ENCODE measurements around the gene PFAS.

GRCh38 chr17:8311131-8311790, 62.2 kb downstream of the PFAS start:
- no peak for TF ChIP-seq TAF1 (IDR thresholded peaks at IDR 0.05; ENCODE audit: borderline replicate concordance, low read depth, low read length)
- TF ChIP-seq POLR2AphosphoS5 (IDR thresholded peaks at IDR 0.05; ENCODE audit: low read depth, low read length), result no peak

Measured in GM12892 (cell line).